HepG2 (cell line): ENCODE results near the gene PRPF38B. TPM values are rescaled to one million over a fixed set of nuclear protein-coding genes. Genes with fewer than 3 reads are reported as not detected.

Source experiments
- ATAC-seq: fragments of 200-7000 bp; cut with Tn5 transposase; 3 replicates; pipeline ENCODE4 v1.9.1; 2020; ENCODE audit warnings: mild to moderate bottlenecking, moderate library complexity
- BruUV-seq: library from RNA; stranded (reverse); fragments of 400-500 nt; replicated peaks from 2 replicates; lab custom pipeline; 2021; lab: Mats Ljungman, UMichigan
- CTCF ChIA-PET: fragments of 300-600 bp; formaldehyde crosslinking; extraction: SDS; loops from one replicate; lab custom pipeline; 2021; ENCODE audit warnings: low total read pairs, inconsistent platforms, low intra/inter-chr PET ratio; lab: Yijun Ruan, JAX
- POLR2A ChIA-PET: fragments of 350-600 bp; sonication (Branson Sonifier 250); formaldehyde crosslinking; loops from one replicate; lab custom pipeline; 2020; ENCODE audit warnings: antibody characterized with exemption, inconsistent platforms; lab: Yijun Ruan, JAX
- DNase-seq: peaks from one replicate; pipeline ENCODE4 v3.0.0-alpha.2; 2015; ENCODE audit warnings: low spot score
- FAIRE-seq: peaks from 3 replicates; lab custom pipeline; 2011; peaks lifted over from hg19 to GRCh38; lab: Jason Lieb, UNC
- H2AFZ ChIP-seq: one replicate; pipeline ENCODE4 v1.6.1; 2011; ENCODE audit warnings: low read length, inconsistent platforms
- H3K27ac ChIP-seq: fragments of 300-600 bp; 3 replicates; pipeline ENCODE4 v1.8.0; 2011; ENCODE audit warnings: mixed run types, mild to moderate bottlenecking, mixed read lengths, low read length, inconsistent platforms; ENCODE audit not compliant: insufficient read depth; ENCODE audit errors: extremely low read length
- H3K27me3 ChIP-seq, 2 experiments: fragments of 200-600 bp in 1 of 2; 2 replicates in 1 of 2; 3 replicates in 1 of 2; pipeline versions ENCODE4 v1.6.0 to v1.8.0; 2011; ENCODE audit warnings: low read length in 2 of 2, mild to moderate bottlenecking in 2 of 2, moderate library complexity in 2 of 2, inconsistent platforms in 1 of 2; ENCODE audit not compliant: insufficient read depth in 2 of 2, control insufficient read depth in 1 of 2
- H3K36me3 ChIP-seq, 2 experiments: fragments of 200-600 bp in 1 of 2; replicated peaks in 1 of 2; 2 replicates in 1 of 2; 3 replicates in 1 of 2; pipeline versions ENCODE4 v1.5.1 to v1.8.0; 2011; ENCODE audit warnings: low read length in 2 of 2, inconsistent platforms in 1 of 2; ENCODE audit not compliant: insufficient read depth in 2 of 2, control insufficient read depth in 1 of 2
- H3K4me1 ChIP-seq: 2 replicates; pipeline ENCODE4 v1.5.1; 2012; ENCODE audit warnings: low read length, inconsistent platforms; ENCODE audit not compliant: insufficient read depth
- H3K4me2 ChIP-seq: 2 replicates; pipeline ENCODE4 v1.6.0; 2011; ENCODE audit warnings: low read depth, low read length, inconsistent platforms
- H3K4me3 ChIP-seq, 3 experiments: fragments of 200-600 bp in 1 of 3; sonication (generic), shearing (Covaris generic) in 1 of 3; replicated peaks in 1 of 3; 2 replicates each; pipeline ENCODE4 v1.5.1; 2011 to 2016; ENCODE audit warnings: low read length in 3 of 3, inconsistent platforms in 2 of 3, low read depth in 2 of 3, mild to moderate bottlenecking in 2 of 3, control low read depth in 1 of 3, mixed read lengths in 1 of 3; ENCODE audit not compliant: insufficient read depth in 1 of 3
- H3K79me2 ChIP-seq: one replicate; pipeline ENCODE4 v1.6.1; 2011; ENCODE audit warnings: low read length, inconsistent platforms; ENCODE audit not compliant: insufficient read depth
- H3K9ac ChIP-seq: 2 replicates; pipeline ENCODE4 v1.6.0; 2011; ENCODE audit warnings: mild to moderate bottlenecking, low read depth, low read length, inconsistent platforms; ENCODE audit not compliant: insufficient read depth
- H3K9me3 ChIP-seq: 2 replicates; pipeline ENCODE4 v1.5.1; 2012; ENCODE audit warnings: mild to moderate bottlenecking, low read length
- H4K20me1 ChIP-seq: 2 replicates; pipeline ENCODE4 v1.6.0; 2011; ENCODE audit warnings: inconsistent platforms, mild to moderate bottlenecking, low read length, moderate library complexity; ENCODE audit not compliant: insufficient read depth
- BCLAF1 ChIP-seq: fragments of 450-650 bp; IDR thresholded peaks from 2 replicates; pipeline ENCODE4 v1.6.1; 2017; ENCODE audit warnings: mild to moderate bottlenecking
- FOXJ3 ChIP-seq: sonication (generic); formaldehyde crosslinking; IDR thresholded peaks from 2 replicates; pipeline ENCODE4 v1.4.0; 2020; ENCODE audit warnings: missing genetic modification reagents, mild to moderate bottlenecking, borderline replicate concordance
- GATAD1 ChIP-seq: IDR thresholded peaks from 2 replicates; pipeline ENCODE4 v1.6.1; 2016; ENCODE audit warnings: missing genetic modification reagents, missing compliant biosample characterization
- HNF1A ChIP-seq, 2 experiments: sonication (generic) in 1 of 2; formaldehyde crosslinking in 1 of 2; IDR thresholded peaks; 2 replicates each; pipeline versions ENCODE4 v1.4.0 to v1.6.1; 2016 to 2020; ENCODE audit warnings: borderline replicate concordance in 1 of 2, low read depth in 1 of 2, mild to moderate bottlenecking in 1 of 2, missing genetic modification reagents in 1 of 2
- HNRNPL ChIP-seq: fragments of 200-400 bp; formaldehyde crosslinking; IDR thresholded peaks from 2 replicates; pipeline ENCODE4 v1.6.1; 2017; ENCODE audit warnings: mild to moderate bottlenecking, low read depth, low read length
- MEIS2 ChIP-seq: sonication (generic); formaldehyde crosslinking; IDR thresholded peaks from 2 replicates; pipeline ENCODE4 v1.9.0; 2021; ENCODE audit warnings: mild to moderate bottlenecking, missing genetic modification reagents
- NCOR1 ChIP-seq: fragments of 200-600 bp; sonication (generic); IDR thresholded peaks from 2 replicates; pipeline ENCODE4 v1.7.0; 2017; ENCODE audit warnings: antibody characterized with exemption, low read length, borderline replicate concordance
- NFE2 ChIP-seq: sonication (generic); formaldehyde crosslinking; IDR thresholded peaks from 2 replicates; pipeline ENCODE4 v1.4.0; 2020; ENCODE audit warnings: missing genetic modification reagents
- RAD21 ChIP-seq: fragments of 450-650 bp; formaldehyde crosslinking; IDR thresholded peaks from 2 replicates; pipeline ENCODE4 v1.5.0; 2020; ENCODE audit warnings: mild to moderate bottlenecking
- TOE1 ChIP-seq: sonication (generic); formaldehyde crosslinking; IDR thresholded peaks from 2 replicates; pipeline ENCODE4 v1.4.0; 2020; ENCODE audit warnings: mild to moderate bottlenecking, missing genetic modification reagents
- TSC22D2 ChIP-seq: sonication (generic); formaldehyde crosslinking; IDR thresholded peaks from 2 replicates; pipeline ENCODE4 v1.5.1; 2020; ENCODE audit warnings: missing genetic modification reagents, mild to moderate bottlenecking, borderline replicate concordance
- YY1 ChIP-seq: IDR thresholded peaks from 2 replicates; pipeline ENCODE4 v1.6.1; 2011; ENCODE audit warnings: low read length, low read depth, moderate library complexity, mild to moderate bottlenecking; ENCODE audit not compliant: insufficient read depth, insufficient replicate concordance
- ZFP82 ChIP-seq: sonication (generic); formaldehyde crosslinking; IDR thresholded peaks from 2 replicates; pipeline ENCODE4 v1.5.1; 2020; ENCODE audit warnings: mild to moderate bottlenecking, missing genetic modification reagents, borderline replicate concordance
- ZNF12 ChIP-seq: sonication (generic); formaldehyde crosslinking; IDR thresholded peaks from 2 replicates; pipeline ENCODE4 v1.5.0; 2020; ENCODE audit warnings: missing genetic modification reagents
- ZNF281 ChIP-seq: sonication (generic); formaldehyde crosslinking; IDR thresholded peaks from 2 replicates; pipeline ENCODE4 v1.4.0; 2020; ENCODE audit warnings: missing genetic modification reagents, borderline replicate concordance
- ZNF644 ChIP-seq: IDR thresholded peaks from 2 replicates; pipeline ENCODE4 v1.6.1; 2016; ENCODE audit warnings: low read depth
- WGBS: methylation state at CpG from one replicate; pipeline ENCODE4 v1.1.6; 2017; ENCODE audit warnings: low lambda C conversion rate; 5-methylcytosine and 5-hydroxymethylcytosine counted together
- in situ Hi-C: cut with HindIII; loops from 2 replicates; pipeline ENCODE4 v1.10.0; 2017; ENCODE audit warnings: low pct_unique_long_range_greater_than_20kb; ENCODE audit not compliant: extremely low pct_ligation_motif_present
- intact Hi-C: fragments of 100-400 bp; cut with micrococcal nuclease; formaldehyde crosslinking; loops from one replicate; pipeline ENCODE4 v1.10.0; 2022; ENCODE audit not compliant: unreplicated experiment
- polyA plus RNA-seq, 8 experiments: library from polyadenylated mRNA; depleted of rRNA in 3 of 8; stranded (reverse) in 7 of 8; unstranded in 1 of 8; fragments of >200 nt; fragmentation: Illumina TruSeq in 4 of 8; extraction: Trizol in 4 of 8; gene quantifications; 2 replicates each; pipeline versions ENCODE4 v1.2.1 to v1.2.3, GENCODE V29; 2011 to 2016; ENCODE audit warnings: low read depth in 4 of 8, missing spikeins in 1 of 8, mixed read lengths in 1 of 8; ENCODE audit not compliant: insufficient read depth in 1 of 8
- total RNA-seq, 5 experiments: library from RNA; depleted of rRNA; stranded (reverse); fragments of >200 nt; fragmentation: Illumina TruSeq; extraction: Trizol; gene quantifications; 2 replicates each; pipeline ENCODE4 v1.2.3, GENCODE V29; 2016; ENCODE audit warnings: low read depth in 1 of 5

PRPF38B gene
- total and polyA plus RNA-seq, 2 of the 13 experiments (the other 11 are each of a cell fraction or from before 2014, with no cell fraction given) = 25.7 to 29.7 TPM

- intact Hi-C loops (no loop called here), in situ Hi-C loops (no loop called here)
- H3K9me3 ChIP-seq = no peaks in the 10 kb centered on the region
- no peak for FAIRE-seq
- no peak overlapping the region for H3K27ac ChIP-seq
- POLR2A ChIA-PET = no interaction called here
- no TSS peak for BruUV-seq
- no peak overlapping the region for H3K4me2 ChIP-seq
- ATAC-seq = no peak
- no peaks in the 10 kb centered on the region for H3K36me3 ChIP-seq
- no peaks in the 10 kb centered on the region for H3K79me2 ChIP-seq
- CTCF ChIA-PET = no interaction called here
- WGBS = 30% methylated on average over 7 of the region's 7 CpGs
- no peaks in the 10 kb centered on the region for H3K4me1 ChIP-seq
- no peaks in the 10 kb centered on the region for H3K27me3 ChIP-seq
- no peaks in the 10 kb centered on the region for H4K20me1 ChIP-seq
- no peak overlapping the region for H3K4me3 ChIP-seq
- no peak overlapping the region for H2AFZ ChIP-seq
- no peak for DNase-seq
- H3K9ac ChIP-seq = no peak overlapping the region
- TF ChIP-seq GATAD1 = no peak
- TF ChIP-seq YY1 = no peak
- no peak for TF ChIP-seq ZNF12 (CRISPR knock-in tag)
- no peak for TF ChIP-seq HNF1A (IDR thresholded peaks at IDR 0.05; ENCODE audit: low read depth)
- no peak for TF ChIP-seq HNF1A (CRISPR knock-in tag; IDR thresholded peaks at IDR 0.05; ENCODE audit: borderline replicate concordance)
- no peak for TF ChIP-seq RAD21 (CRISPR knock-in tag)
- TF ChIP-seq ZNF644 = no peak
- TF ChIP-seq FOXJ3 = no peak
- no peak for TF ChIP-seq MEIS2 (CRISPR knock-in tag)
- TF ChIP-seq TSC22D2 (CRISPR knock-in tag) = no peak
- TF ChIP-seq HNRNPL = no peak
- TF ChIP-seq NCOR1 = no peak
- no peak for TF ChIP-seq ZFP82 (CRISPR knock-in tag)
- TF ChIP-seq TOE1 (CRISPR knock-in tag) = no peak
- TF ChIP-seq ZNF281 (CRISPR knock-in tag) = no peak
- no peak for TF ChIP-seq NFE2 (CRISPR knock-in tag)
- TF ChIP-seq BCLAF1 = no peak
Observed at GRCh38 chr1:108669679-108670078, 22.4 kb upstream of the PRPF38B start.
